Ramos (cell line): ENCODE data around the gene CFHR2.
"Not testable (repeated sequence)": the region's sequence is repeated elsewhere in the genome, so short reads cannot be mapped to it uniquely, and the experiment has no call there.

Source experiments
- in situ Hi-C: fragments of 300-500 bp; cut with MboI; formaldehyde crosslinking; loops from one replicate; pipeline ENCODE4 v1.14.3; 2022; ENCODE audit warnings: low sequenced_read_pairs; ENCODE audit not compliant: unreplicated experiment

The CFHR2 gene

DNA sequence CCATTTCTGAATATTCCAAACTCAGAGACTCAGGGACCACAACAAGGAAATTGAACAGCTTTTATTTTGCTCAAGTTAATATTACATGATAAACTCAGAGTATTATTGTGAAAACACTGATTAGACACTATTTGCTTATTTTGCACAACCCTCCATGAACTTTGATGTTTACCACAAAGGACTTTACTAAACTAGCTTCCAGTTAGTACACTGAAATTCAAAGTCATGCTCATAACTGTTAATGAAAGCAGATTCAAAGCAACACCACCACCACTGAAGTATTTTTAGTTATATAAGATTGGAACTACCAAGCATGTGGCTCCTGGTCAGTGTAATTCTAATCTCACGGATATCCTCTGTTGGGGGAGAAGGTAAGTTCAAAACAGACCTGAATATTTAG lies at the start of gene CFHR2:
Gene CFHR2 (plus strand): TSS at position 171 of the 400 bp plus-strand sequence. CDS start 143 bp downstream, at position 314.
- in situ Hi-C loops, result not testable (repeated sequence)

- in situ Hi-C loops, result no loop called here
These were observed 47.2 kb upstream of the CFHR2 start for GRCh38 chr1:196896355-196896754.

DNA sequence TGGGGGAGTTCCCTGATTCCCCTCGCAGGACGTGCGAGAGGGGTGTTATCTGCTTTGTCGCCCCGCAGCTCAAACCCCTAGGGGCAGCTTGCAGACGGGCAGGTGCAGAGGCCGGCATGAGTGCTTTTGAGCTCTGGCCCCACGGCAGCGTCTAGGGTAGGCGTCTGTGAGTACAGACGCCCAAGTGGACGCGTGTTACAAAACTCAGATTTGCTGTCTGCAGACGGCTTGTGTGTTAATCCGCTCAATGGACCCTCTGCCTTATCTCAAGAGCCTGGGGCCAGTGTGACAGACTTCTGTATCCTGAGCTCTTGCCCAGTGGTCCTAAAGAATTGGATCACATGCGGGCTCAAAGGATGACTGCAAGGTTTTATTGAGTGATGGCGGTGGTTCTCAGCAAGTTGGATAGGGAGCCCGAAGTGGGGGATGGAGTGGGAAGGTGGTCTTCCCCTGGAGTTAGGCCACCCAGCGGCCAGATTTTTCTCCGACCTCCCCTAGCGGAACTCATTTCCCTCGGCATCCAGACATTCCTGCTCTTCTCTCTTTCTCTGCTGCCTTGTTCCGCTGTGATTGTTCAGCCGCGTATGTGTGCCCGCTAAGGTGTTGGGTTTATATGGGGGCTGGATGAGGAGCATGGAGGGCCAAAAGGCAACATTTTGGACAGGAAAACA lies 46.2 kb upstream of the CFHR2 start:
- in situ Hi-C loops, result no loop called here

DNA sequence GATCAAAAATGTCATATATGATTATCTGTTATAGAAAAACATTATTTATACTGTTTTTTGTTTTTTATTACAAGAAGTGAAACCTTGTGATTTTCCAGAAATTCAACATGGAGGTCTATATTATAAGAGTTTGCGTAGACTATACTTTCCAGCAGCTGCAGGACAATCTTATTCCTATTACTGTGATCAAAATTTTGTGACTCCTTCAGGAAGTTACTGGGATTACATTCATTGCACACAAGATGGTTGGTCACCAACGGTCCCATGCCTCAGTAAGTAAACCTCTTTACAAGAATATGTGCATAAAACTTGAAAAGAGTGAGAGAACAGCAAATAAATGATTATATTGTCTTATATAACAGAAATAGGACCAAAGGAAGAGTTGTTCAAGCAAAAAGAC lies 41.2 kb upstream of the CFHR2 start:
- in situ Hi-C loops, result no loop called here

DNA sequence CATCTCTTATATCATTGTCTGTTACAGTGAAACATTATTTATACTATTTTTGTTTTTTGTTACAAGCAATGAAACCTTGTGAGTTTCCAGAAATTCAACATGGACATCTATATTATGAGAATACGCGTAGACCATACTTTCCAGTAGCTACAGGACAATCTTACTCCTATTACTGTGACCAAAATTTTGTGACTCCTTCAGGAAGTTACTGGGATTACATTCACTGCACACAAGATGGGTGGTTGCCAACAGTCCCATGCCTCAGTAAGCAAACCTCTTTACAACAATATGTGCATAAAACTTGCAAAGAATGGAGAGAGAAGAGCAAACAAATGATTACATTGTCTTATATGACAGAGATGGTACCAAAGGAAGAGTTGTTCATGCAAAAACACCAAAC lies 33.3 kb upstream of the CFHR2 start:
- in situ Hi-C loops, result no loop called here

- in situ Hi-C loops, result not testable (repeated sequence)
These were observed 31.3 kb upstream of the CFHR2 start for GRCh38 chr1:196912283-196912682.

- in situ Hi-C loops, result not testable (repeated sequence)
These were observed 16.7 kb upstream of the CFHR2 start for GRCh38 chr1:196926839-196927238.

DNA sequence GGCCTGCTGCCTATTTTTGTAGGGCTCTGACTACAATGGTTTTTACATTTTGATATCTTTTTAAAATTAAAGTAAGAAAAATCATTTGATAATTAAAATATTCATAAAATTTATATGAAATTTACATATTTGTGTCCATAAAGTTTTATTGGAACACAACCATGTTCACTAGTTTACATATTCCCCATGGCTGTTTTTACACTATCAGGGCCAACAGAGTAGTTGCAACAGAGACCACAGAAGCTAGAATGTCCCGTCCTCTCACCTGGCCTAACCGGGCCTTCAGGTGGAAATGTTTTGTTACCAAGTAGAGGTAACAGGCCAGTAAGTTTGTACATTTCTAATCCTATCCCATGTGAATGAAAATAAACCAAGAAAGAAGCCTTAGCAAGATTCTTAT lies 10.7 kb upstream of the CFHR2 start:
- in situ Hi-C loops, result not testable (repeated sequence)

DNA sequence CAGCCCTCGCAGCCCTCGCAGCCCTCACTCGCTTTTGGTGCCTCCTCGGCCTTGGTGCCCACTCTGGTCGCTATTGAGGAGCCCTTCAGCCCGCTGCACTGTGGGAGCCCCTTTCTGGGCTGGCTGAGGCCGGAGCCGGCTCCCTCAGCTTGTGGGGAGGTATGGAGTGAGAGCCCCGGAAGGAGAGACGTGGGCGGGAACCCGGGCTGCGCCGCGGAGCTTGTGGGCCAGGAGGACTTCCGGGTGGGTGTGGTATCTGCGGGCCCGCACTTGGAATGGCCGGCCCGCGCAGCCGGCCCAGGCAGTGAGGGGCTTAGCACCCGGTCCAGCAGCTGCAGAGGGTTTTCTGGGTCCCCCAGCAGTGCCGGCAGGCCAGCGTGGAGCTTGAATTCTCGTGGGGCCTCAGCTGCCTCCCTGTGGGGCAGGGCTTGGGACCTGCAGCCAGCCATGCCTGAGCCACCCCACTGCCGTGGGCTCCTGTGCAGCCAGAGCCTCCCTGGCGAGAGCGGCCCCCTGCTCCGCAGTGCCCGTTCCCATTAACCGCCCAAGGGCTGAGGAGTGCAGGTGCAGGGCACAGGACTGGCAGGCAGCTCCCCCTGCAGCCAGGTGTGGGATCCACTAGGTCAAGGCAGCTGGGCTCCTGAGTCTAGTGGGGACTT lies 9.9 kb upstream of the CFHR2 start:
- in situ Hi-C loops, result no loop called here

GRCh38 chr1:196941474-196941873 lies 2.1 kb upstream of the CFHR2 start:
- in situ Hi-C loops, result not testable (repeated sequence)

- in situ Hi-C loops, result no loop called here
These were observed 8.3 kb downstream of the CFHR2 start for GRCh38 chr1:196951711-196952394.

DNA sequence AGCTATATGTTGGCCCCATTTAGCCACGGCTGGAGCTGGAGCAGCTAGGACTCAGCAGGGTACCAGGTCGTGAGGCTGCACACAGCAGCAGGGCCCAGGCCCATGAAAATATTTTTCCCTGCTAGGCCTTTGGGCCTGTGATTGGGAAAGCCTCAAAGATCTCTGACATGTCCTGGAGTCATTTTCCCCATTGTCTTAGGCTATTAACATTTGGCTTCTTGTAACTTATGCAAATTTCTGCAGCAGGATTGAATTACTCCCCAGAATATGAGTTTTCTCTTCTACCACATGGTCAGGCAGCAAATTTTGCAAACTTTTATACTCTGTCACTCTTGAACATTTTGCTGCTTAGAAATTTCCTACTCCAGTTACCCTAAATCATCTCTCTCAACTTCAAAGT lies 11.2 kb downstream of the CFHR2 start:
- in situ Hi-C loops, result no loop called here

GRCh38 chr1:196955926-196956325 lies 12.4 kb downstream of the CFHR2 start:
- in situ Hi-C loops, result no loop called here

GRCh38 chr1:196960854-196961253 lies 17.3 kb downstream of the CFHR2 start:
- in situ Hi-C loops, result no loop called here

- in situ Hi-C loops, result no loop called here
These were observed 26.6 kb downstream of the CFHR2 start for GRCh38 chr1:196970182-196970581.

- in situ Hi-C loops, result no loop called here
These were observed 32.7 kb downstream of the CFHR2 start for GRCh38 chr1:196976278-196976677.

DNA sequence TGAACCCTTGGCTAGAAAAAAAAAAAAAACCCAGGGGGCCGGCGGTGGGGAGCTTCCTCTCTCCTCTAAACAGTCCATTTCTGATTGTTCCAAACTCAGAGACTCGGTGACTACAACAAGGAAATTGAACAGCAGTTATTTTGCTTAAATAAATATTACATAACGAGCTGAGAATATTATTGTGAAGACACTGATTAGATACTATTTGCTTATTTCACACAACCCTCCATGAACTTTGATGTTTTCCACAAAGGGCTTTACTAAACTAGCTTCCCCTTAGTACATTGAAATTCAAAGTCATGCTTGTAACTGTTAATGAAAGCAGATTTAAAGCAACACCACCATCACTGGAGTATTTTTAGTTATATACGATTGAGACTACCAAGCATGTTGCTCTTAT lies 33.7 kb downstream of the CFHR2 start, which contains the start of gene CFHR5:
Gene CFHR5 (plus strand): TSS at position 279 of the 400 bp plus-strand sequence. CDS start 109 bp downstream, at position 388.
- in situ Hi-C loops, result no loop called here

- in situ Hi-C loops, result no loop called here
These were observed 37.3 kb downstream of the CFHR2 start for GRCh38 chr1:196980859-196981258.

DNA sequence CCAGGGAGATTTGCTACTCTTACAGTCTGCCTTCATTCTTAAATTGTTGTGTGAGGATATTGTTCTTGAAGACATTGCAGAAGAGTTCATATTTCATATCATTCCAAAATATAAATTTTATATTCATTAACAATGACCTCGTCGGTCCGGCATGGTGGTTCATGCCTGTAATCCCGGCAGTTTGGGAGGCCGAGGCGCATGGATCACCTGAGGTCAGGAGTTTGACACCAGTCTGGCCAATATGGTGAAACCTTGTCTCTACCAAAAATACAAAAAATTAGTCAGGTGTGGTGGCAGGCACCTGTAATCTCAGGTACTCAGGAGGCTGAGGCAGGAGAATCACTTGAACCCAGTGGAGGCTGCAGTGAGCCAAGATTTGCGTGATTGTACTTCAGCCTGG lies 38.7 kb downstream of the CFHR2 start:
- in situ Hi-C loops, result not testable (repeated sequence)

DNA sequence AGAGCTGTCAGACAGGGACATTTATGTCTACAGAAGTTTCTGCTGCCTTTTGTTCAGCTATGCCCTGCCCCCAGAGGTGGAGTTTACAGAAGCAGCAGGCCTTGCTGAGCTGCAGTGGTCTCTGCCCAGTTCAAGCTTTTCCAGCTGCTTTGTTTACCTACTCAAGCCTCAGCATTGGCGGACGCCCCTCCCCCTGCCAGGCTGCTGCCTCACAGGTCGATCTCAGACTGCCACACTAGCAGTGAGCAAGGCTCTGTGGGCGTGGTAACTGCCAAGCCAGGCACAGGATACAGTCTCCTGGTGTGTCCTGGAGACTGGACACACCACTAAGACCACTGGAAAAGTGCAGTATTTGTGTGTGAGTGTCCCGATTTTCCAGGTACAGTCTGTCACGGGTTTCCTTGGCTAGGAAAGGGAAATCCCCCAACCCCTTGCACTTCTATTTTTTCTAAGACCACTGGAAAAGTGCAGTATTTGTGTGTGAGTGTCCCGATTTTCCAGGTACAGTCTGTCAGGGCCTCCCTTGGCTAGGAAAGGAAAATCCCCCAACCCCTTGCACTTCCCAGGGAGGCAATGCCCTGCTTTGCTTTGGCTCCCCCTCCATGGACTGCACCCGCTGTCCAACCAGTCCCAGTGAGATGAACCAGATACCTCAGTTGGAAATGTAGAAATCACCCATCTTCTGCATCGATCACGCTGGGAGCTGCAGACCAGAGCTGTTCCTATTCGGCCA lies 48.5 kb downstream of the CFHR2 start:
- in situ Hi-C loops, result not testable (repeated sequence)

DNA sequence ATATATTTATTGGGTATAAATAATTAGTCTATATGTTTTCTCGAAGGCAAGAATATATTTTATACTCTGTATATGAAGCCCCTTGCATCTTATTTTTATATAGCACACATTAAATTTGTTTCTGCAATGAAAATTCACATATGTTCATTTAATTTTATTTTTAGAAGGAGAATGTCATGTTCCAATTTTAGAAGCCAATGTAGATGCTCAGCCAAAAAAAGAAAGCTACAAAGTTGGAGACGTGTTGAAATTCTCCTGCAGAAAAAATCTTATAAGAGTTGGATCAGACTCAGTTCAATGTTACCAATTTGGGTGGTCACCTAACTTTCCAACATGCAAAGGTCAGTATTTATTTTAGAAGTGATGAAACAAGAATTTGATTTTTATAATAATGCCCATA lies 50.4 kb downstream of the CFHR2 start:
- in situ Hi-C loops, result no loop called here
